Stimulated activated naive CD8-positive, alpha-beta T cell treated with anti-CD3 and anti-CD28 coated beads, Interleukin-15, Interleukin-2, amounts not matched to agents 100 ng/mL and 50 ng/mL, for 24 hours (primary cell): ENCODE data around the gene TRIM10.
A peak's percentile ranks its signal among the peaks of the same experiment; 100 is the strongest.

ENCODE experiments used
- H3K27ac Mint-ChIP-seq: one replicate; pipeline ENCODE4 v1.8.0; 2021; ENCODE audit warnings: mild to moderate bottlenecking, mixed read lengths
- H3K27me3 Mint-ChIP-seq: one replicate; pipeline ENCODE4 v1.8.0; 2021; ENCODE audit warnings: mixed read lengths
- H3K36me3 Mint-ChIP-seq: one replicate; pipeline ENCODE4 v1.8.0; 2021; ENCODE audit warnings: low read depth, mixed read lengths
- H3K4me1 Mint-ChIP-seq: one replicate; pipeline ENCODE4 v1.8.0; 2021; ENCODE audit warnings: low read depth, mixed read lengths
- H3K4me3 Mint-ChIP-seq: one replicate; pipeline ENCODE4 v1.8.0; 2021; ENCODE audit warnings: mild to moderate bottlenecking, mixed read lengths
- H3K9me3 Mint-ChIP-seq: one replicate; pipeline ENCODE4 v1.8.0; 2021; ENCODE audit warnings: mixed read lengths

TRIM10 gene, protein sequence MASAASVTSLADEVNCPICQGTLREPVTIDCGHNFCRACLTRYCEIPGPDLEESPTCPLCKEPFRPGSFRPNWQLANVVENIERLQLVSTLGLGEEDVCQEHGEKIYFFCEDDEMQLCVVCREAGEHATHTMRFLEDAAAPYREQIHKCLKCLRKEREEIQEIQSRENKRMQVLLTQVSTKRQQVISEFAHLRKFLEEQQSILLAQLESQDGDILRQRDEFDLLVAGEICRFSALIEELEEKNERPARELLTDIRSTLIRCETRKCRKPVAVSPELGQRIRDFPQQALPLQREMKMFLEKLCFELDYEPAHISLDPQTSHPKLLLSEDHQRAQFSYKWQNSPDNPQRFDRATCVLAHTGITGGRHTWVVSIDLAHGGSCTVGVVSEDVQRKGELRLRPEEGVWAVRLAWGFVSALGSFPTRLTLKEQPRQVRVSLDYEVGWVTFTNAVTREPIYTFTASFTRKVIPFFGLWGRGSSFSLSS

DNA sequence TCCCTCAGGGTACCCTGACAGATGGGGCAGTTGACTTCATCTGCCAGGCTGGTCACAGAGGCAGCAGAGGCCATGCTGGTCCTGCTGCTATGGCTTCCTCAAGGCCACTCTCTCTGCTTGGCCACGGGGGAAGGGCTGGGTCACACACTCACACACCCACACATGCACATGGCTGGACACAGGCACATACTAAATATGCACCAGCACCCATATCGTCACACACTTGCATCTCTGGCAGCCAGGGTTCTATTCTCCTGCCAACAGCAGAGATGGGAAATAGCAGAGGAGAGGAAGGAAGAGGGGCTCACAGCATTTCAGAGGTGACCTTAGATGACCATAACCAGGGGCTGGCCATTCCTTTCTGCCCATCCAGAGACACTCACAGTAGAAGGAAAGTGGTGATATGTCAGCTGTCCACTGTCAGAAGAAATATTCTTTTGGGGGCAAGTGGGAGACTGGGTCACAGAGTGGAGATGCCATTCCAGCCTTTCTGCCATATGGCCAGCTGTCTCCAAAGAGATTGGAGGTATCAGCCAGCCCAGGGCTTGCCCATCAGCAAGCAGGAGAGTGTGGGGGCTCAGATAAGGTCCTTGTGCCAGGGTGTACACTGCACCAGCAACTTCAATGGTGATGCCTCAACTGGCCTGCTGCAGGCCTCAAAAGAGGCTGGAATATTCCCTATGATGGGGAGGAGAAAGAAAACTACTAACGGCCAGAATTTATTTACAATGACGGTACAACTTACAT lies at the start of gene TRIM10:
Gene TRIM10, minus strand, starts transcription at position 427 of the 747 bp plus-strand sequence. Its CDS starts 353 bp downstream, at position 74.
- Mint-ChIP-seq H3K9me3 (no peaks in the 10 kb centered on the region), H3K4me1 (peaks cover 12% of the 10 kb centered on the region), H3K4me3 (no peak within 1 kb of the TSS), H3K36me3 (no peaks in the 10 kb centered on the region), H3K27ac (no peak within 1 kb of the TSS), H3K27me3 (peaks cover 30% of the 10 kb centered on the region)

DNA sequence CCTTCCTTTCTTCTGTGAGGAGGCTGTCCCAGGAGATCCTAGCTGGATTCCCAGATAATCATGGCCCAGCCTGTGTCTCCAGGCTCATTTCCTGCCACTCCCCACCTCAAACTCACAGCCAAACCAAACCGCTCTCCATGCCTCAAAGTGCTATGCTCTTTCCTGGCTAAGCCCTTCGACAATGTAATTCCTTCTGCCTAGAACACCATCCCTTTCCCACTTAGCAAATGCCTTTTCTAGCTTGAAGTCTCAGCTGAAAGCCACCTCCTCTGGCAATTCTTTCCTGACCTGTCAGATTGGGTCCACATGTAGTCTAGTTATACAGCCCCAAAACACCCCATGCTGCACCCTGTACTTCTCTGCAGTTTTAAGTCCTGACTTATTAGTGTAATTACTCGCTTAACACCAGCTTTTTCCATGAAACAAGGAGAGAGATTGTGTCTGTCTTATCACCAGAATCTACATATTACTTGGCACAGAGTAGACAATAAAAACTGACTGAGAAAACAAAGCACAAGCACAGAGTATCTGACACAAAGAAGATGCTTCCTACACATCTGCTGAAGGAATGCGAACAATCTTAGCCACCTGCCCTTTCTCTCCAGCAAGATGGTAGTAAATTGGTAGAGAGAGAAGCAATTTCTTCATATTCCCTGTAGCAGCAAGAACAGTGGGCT lies 46.7 kb upstream of the TRIM10 start:
- H3K36me3 Mint-ChIP-seq = peaks cover 44% of the 10 kb centered on the region
- H3K4me1 Mint-ChIP-seq = peaks cover 77% of the 10 kb centered on the region
- H3K9me3 Mint-ChIP-seq = no peaks in the 10 kb centered on the region
- H3K27me3 Mint-ChIP-seq = no peaks in the 10 kb centered on the region
- no peak overlapping the region for H3K4me3 Mint-ChIP-seq
- H3K27ac Mint-ChIP-seq = no peak overlapping the region

DNA sequence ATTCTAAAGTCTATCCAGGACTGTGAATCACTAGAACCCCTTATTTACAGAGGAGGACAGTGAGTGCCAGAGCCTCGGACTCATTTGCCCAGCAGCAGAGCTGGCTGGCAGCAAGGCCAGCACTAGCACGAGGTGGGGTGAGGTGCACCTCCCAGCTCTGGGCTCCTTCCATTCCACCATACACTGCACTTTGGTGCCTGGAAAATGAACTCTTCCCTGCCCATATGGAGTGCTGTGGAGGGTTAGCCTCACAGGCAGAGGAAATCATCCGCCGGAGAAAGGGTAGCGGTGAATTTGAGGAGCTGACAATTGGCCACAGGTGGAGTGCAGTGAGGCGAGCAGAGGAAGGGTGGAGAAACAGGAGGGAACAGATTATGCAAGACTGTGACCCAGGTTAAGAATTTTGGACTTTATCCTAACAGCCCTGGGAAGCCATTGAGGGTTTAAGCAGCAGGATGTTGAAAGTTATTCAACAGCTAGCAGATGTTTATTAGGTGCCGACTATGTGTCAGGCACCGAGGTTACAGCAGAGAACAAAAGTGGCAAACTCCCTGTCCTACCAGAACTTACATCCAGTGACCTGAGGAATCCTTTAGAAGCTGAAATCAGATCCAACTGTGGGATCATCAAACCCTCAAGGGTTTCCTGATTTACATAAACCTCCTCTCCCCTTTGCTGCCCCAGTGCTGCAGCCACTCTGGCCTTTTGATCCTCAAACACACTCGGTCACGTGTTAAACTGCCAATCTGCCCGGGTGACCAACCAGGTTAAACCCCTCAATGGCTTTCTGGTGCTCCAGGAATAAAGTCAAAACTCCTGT lies 46.0 kb upstream of the TRIM10 start:
- no peak overlapping the region for H3K27ac Mint-ChIP-seq
- no peak overlapping the region for H3K4me3 Mint-ChIP-seq
- H3K4me1 Mint-ChIP-seq = peaks cover 78% of the 10 kb centered on the region

DNA sequence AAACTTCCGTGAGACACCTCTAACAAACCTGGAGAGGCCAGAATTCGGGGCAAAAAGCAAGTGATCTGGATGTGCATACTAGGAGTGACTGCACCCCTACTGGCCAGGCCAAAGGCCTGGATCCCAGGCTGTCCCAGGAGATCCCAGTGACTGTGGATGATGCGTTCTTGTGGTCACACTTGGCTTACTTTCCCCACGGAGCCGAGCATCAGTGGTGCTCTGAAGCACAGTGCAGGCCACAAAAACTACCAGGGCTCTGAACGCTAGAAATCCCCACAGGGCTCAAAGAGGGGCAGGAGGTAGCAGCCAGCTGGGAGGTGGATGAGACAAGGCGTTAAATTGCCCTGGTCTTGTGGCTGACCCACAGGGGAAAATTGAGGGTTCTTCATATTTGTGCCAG lies 45.1 kb upstream of the TRIM10 start:
- Mint-ChIP-seq H3K27me3 (no peaks in the 10 kb centered on the region), H3K27ac (peak overlapping the region; percentile 42), H3K4me3 (no peak overlapping the region), H3K9me3 (no peaks in the 10 kb centered on the region), H3K4me1 (peaks cover 75% of the 10 kb centered on the region), H3K36me3 (peaks cover 53% of the 10 kb centered on the region)

More for the DNA sequence above, 46.0 kb upstream of the TRIM10 start:
- H3K36me3 Mint-ChIP-seq = peaks cover 51% of the 10 kb centered on the region
- H3K27me3 Mint-ChIP-seq = no peaks in the 10 kb centered on the region
- H3K9me3 Mint-ChIP-seq = no peaks in the 10 kb centered on the region

DNA sequence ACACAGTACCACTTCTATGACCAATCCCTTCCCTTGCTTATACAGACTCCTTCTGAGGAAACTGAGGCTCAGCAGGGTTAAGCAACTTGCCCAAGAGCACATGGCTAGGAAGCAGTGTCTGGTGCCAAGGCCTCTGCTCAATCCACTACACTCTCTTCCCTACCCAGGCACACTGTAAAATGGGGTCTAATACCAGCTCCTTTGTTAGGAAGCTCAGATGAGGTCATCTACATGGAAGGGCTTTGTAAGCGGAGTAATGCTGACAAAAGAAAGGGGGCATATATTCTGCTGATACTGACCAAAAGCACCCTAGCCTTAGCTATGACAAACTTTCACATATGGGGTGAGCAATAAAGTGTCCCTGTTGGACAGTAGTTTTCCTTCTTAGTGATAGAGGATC lies 43.1 kb upstream of the TRIM10 start:
- no peak overlapping the region for H3K27ac Mint-ChIP-seq
- H3K4me1 Mint-ChIP-seq = peaks cover 64% of the 10 kb centered on the region
- peaks cover 56% of the 10 kb centered on the region for H3K36me3 Mint-ChIP-seq
- H3K27me3 Mint-ChIP-seq = no peaks in the 10 kb centered on the region
- no peak overlapping the region for H3K4me3 Mint-ChIP-seq
- no peaks in the 10 kb centered on the region for H3K9me3 Mint-ChIP-seq

DNA sequence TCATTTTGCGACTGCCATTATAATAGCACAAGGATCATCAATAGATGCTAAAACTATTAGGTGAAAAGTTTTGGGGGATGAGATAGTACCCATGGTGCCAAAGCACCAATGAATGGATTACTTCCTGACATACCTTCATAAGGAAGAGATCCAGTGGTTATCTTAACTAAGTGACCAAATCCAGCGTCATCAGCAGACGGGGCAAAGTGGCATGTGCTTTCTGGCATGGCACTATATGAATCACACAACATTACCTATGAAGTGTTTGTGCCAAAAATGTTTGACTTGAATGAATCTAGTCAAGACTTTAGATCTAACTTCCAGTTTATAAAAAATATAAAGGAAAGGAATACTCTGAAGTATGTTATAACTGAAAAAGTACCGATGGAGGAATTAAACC lies 41.4 kb upstream of the TRIM10 start:
- no peak overlapping the region for H3K27ac Mint-ChIP-seq

DNA sequence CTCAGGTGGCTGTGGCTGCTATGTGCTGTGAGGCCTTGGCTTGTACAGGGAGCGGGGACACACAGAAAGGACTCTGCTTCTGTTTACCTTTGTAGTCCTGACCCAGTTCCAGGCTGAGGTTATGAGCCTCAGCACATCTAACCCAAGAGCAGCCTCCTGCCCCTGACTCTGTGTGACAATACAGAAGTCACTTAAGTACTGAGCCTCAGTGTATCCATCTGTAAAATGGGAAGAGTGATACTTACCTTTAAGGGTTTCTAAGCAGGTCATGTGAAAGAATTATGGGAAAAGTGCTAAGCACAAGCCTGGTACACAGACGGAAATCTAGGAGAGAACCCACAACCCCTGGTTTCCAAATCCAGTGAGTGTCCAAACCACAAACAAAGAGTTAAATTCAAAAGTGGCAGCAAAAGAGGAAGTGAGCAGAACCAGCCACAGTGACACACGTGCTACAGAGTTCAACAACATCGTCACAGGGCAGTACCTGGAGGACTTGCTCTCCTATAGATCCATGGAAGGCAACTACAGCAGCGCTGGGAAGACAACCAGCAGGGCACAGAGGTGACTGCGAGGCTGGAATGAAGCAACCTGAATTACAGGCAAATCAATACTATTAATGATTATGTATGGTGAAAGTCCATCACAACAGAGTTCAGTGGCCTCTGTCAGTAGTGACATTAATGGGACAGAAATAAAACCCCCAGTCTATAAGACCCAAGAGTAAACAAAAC lies 39.7 kb upstream of the TRIM10 start:
- H3K4me1 Mint-ChIP-seq = peaks cover 32% of the 10 kb centered on the region
- H3K36me3 Mint-ChIP-seq = peaks cover 67% of the 10 kb centered on the region
- H3K27me3 Mint-ChIP-seq = no peaks in the 10 kb centered on the region
- H3K4me3 Mint-ChIP-seq = no peak overlapping the region
- peak overlapping the region; percentile 27 for H3K27ac Mint-ChIP-seq
- no peaks in the 10 kb centered on the region for H3K9me3 Mint-ChIP-seq

More for the DNA sequence above, 41.4 kb upstream of the TRIM10 start:
- Mint-ChIP-seq H3K4me1 (peaks cover 47% of the 10 kb centered on the region), H3K27me3 (no peaks in the 10 kb centered on the region), H3K9me3 (no peaks in the 10 kb centered on the region), H3K36me3 (peaks cover 55% of the 10 kb centered on the region), H3K4me3 (no peak overlapping the region)

DNA sequence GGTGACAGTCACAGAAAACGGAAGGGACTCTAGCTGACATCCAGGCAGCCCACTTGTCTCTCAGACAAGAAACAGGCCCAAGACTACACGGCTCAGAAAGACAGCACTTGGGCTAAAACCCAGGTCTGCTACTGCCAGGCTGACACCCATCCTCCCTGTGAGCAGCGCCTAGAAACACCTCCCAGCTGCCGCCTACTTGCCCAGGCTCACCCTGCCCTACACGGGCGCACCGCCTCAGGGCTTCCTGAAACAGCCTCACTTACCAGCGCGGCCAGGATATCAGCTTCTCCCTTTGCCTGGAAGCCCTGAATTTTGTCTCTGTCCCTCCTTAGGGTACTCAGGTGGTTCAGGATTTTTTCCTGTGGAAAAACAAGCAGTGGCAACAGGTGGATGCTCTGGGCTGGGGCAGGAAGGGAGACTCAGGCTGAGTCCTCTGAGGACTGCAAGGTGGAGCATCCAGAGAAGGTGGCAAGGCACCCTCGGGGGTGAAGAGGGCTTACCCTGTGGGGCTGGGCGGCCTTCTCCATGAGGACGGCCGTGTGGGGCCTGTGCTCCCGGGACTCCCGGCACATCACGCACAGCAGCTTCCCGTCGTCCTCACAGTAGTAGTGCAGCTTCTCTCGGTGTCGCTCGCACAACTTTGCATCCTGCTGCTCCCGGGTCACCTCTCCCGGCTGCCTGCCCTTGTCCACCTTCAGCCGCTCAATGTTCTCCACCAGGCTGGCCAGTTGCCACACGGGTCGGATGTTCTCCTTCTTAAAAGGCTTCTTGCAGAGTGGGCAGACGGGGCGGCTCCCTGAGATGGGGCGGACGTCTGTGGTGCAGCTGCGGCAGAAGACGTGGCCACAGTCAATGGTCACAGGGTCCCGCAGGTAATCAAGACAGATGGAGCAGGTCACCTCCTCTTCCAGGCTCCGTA lies 37.4 kb upstream of the TRIM10 start:
- Mint-ChIP-seq H3K36me3 (peaks cover 71% of the 10 kb centered on the region), H3K4me1 (peaks cover 19% of the 10 kb centered on the region), H3K27me3 (no peaks in the 10 kb centered on the region), H3K4me3 (no peak overlapping the region), H3K9me3 (no peaks in the 10 kb centered on the region), H3K27ac (no peak overlapping the region)

DNA sequence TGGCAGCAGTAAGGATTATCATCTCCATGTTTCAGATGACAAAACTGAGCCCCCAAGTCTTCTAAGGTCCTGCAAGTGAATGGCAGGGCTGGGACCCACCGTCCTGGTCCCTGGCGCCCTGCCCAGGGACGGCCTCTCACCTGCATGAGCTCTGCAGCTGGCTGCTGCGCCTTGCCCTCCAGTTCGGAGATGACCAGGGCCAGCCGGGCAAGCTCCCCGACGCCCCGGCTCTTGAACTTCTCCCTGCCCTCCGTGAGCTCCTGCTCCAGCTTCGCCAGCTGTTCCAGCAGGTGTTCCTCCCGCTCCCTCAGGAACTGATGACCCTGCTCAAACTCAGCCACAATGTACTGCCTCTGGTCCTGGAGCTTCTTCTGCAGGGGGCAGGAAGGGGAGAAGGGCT lies 35.4 kb upstream of the TRIM10 start:
- H3K27ac Mint-ChIP-seq = no peak overlapping the region
- no peaks in the 10 kb centered on the region for H3K9me3 Mint-ChIP-seq
- H3K27me3 Mint-ChIP-seq = no peaks in the 10 kb centered on the region
- no peak overlapping the region for H3K4me3 Mint-ChIP-seq
- peaks cover 9% of the 10 kb centered on the region for H3K4me1 Mint-ChIP-seq
- H3K36me3 Mint-ChIP-seq = peaks cover 66% of the 10 kb centered on the region

DNA sequence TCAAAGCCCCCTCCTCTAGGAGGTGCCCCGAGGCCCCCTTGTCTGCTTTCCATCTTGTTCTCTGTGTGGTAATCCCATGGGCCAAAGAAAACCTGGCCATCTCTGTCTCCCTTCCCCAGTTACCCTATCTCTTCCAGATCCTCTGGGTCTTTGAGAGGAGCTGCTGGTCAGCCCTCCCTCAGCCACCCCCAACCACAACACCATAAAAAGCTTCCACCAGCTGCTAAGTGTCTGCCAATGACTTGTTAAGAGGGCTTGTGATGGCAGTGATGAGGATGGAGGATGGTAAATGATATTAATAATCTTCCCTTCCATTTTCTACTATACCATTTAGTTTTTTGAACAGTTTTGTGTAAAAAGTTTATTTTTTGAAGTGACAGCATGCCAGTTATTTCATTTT lies 34.9 kb upstream of the TRIM10 start:
- no peak overlapping the region for H3K4me3 Mint-ChIP-seq
- no peak overlapping the region for H3K27ac Mint-ChIP-seq

DNA sequence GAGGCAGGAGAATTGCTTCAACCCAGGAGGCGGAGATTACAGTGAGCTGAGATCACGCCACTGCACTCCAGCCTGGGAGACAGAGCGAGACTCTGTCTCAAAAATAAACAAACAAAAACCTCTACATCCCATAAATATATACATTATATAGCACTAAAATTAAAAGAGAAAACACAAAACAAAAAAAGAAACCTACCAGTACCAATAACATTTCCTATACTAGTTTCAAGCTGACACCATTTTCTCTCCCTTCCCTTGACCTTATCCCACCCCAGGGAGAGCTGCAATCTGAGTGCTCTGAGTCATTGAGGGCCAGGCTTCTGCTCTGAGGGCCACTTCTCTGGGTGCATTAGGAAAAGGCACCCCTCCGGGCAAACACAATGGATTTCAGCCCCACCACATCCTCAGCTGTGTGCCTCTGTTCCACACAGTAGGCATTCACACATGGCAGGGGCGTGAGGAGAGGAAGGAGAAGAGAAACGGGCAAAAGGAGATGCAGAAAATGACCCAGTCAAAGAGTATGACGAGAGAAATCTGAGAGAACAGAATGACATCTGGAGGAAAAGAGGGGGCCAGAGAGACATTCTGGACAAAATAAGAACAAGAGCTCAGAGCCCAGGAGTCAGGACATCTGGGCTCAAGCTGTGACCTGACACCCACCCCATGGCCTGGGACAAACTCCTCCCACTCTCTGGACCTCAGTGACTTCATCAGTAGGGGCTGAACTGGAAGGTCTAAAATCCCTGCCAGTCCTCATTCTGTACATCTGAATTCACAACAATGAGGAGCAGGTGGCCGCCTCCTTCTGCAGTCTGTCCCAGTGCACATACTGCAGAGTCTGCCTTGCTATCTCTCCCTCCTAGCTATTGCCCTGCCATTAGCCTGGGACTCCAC lies 34.0 kb upstream of the TRIM10 start:
- H3K4me3 Mint-ChIP-seq = no peak overlapping the region
- no peaks in the 10 kb centered on the region for H3K4me1 Mint-ChIP-seq
- H3K9me3 Mint-ChIP-seq = no peaks in the 10 kb centered on the region
- no peak overlapping the region for H3K27ac Mint-ChIP-seq
- H3K36me3 Mint-ChIP-seq = peaks cover 66% of the 10 kb centered on the region
- no peaks in the 10 kb centered on the region for H3K27me3 Mint-ChIP-seq

More for the DNA sequence above, 34.9 kb upstream of the TRIM10 start:
- Mint-ChIP-seq H3K4me1 (peaks cover 5% of the 10 kb centered on the region), H3K36me3 (peaks cover 66% of the 10 kb centered on the region), H3K27me3 (no peaks in the 10 kb centered on the region), H3K9me3 (no peaks in the 10 kb centered on the region)

DNA sequence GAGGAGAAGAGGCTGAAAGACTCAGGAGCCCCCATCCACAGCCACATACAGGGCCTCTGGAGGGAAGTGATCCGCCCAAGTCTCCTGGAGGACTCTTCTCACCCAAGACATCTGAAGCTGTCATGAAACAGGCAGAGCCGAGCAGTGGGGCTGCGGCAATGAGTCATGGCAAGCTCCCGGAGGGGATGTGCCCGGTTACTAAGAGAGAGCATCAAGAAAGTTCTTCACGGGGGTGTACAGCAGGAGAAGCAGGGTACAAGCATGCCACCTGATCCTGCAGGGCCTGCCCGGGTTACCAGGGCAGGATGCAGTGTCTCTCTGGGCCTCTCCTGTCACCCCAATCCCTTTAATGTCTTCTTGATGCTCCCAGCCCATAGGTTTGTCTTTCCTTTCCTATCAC lies 31.1 kb upstream of the TRIM10 start:
- H3K27ac Mint-ChIP-seq = no peak overlapping the region
- H3K4me3 Mint-ChIP-seq = no peak overlapping the region
- peaks cover 67% of the 10 kb centered on the region for H3K36me3 Mint-ChIP-seq

More for the DNA sequence above, 31.1 kb upstream of the TRIM10 start:
- no peaks in the 10 kb centered on the region for H3K4me1 Mint-ChIP-seq
- no peaks in the 10 kb centered on the region for H3K9me3 Mint-ChIP-seq
- no peaks in the 10 kb centered on the region for H3K27me3 Mint-ChIP-seq
